ENCODE data around the gene UNC93B1. TPM values are rescaled to one million over a fixed set of nuclear protein-coding genes. Genes with fewer than 3 reads are reported as not detected.

Gene UNC93B1
- total RNA-seq, 1 donor from 2014 or later, result 15.9 TPM

GRCh38 chr11:68012843-68013610 lies 9.1 kb upstream of the UNC93B1 start:
- DNase-seq (ENCODE audit: low spot score), result no peak
- Mint-ChIP-seq H3K4me1 (ENCODE audit: low read depth) (peaks cover 82% of the 10 kb centered on the region), H3K27me3 (ENCODE audit: low read depth) (no peaks in the 10 kb centered on the region), H3K27ac (ENCODE audit: unreplicated experiment) (peak overlapping the region; percentile 94), H3K36me3 (ENCODE audit: low read depth) (no peaks in the 10 kb centered on the region), H3K9me3 (ENCODE audit: low read depth) (no peaks in the 10 kb centered on the region), H3K4me3 (ENCODE audit: unreplicated experiment) (no peak overlapping the region)
- no peak for TF ChIP-seq CTCF (IDR thresholded peaks at IDR 0.05)

- no peak overlapping the region for H3K4me3 Mint-ChIP-seq (ENCODE audit: unreplicated experiment)
- no peaks in the 10 kb centered on the region for H3K36me3 Mint-ChIP-seq (ENCODE audit: low read depth)
- H3K4me1 Mint-ChIP-seq (ENCODE audit: low read depth), result peaks cover 74% of the 10 kb centered on the region
- no peaks in the 10 kb centered on the region for H3K9me3 Mint-ChIP-seq (ENCODE audit: low read depth)
- H3K27me3 Mint-ChIP-seq (ENCODE audit: low read depth), result no peaks in the 10 kb centered on the region
- no peak for DNase-seq (ENCODE audit: low spot score)
- H3K27ac Mint-ChIP-seq (ENCODE audit: unreplicated experiment), result peak overlapping the region; percentile 95
- TF ChIP-seq CTCF (IDR thresholded peaks at IDR 0.05), result no peak
Observed at GRCh38 chr11:68012044-68012842, 8.3 kb upstream of the UNC93B1 start.

- H3K4me3 Mint-ChIP-seq (ENCODE audit: unreplicated experiment), result peak overlapping the region; percentile 72
- no peak for DNase-seq (ENCODE audit: low spot score)
- peak overlapping the region; percentile 95 for H3K27ac Mint-ChIP-seq (ENCODE audit: unreplicated experiment)
- no peaks in the 10 kb centered on the region for H3K36me3 Mint-ChIP-seq (ENCODE audit: low read depth)
- no peaks in the 10 kb centered on the region for H3K27me3 Mint-ChIP-seq (ENCODE audit: low read depth)
- peaks cover 67% of the 10 kb centered on the region for H3K4me1 Mint-ChIP-seq (ENCODE audit: low read depth)
- no peak for TF ChIP-seq CTCF (IDR thresholded peaks at IDR 0.05)
- no peaks in the 10 kb centered on the region for H3K9me3 Mint-ChIP-seq (ENCODE audit: low read depth)
Observed at GRCh38 chr11:68011051-68011943, 7.4 kb upstream of the UNC93B1 start.

- H3K27me3 Mint-ChIP-seq (ENCODE audit: low read depth), result no peaks in the 10 kb centered on the region
- TF ChIP-seq CTCF (IDR thresholded peaks at IDR 0.05), result no peak
- H3K4me3 Mint-ChIP-seq (ENCODE audit: unreplicated experiment), result peak within 1 kb of the TSS; percentile 72
- H3K9me3 Mint-ChIP-seq (ENCODE audit: low read depth), result no peaks in the 10 kb centered on the region
- peaks cover 63% of the 10 kb centered on the region for H3K4me1 Mint-ChIP-seq (ENCODE audit: low read depth)
- DNase-seq (ENCODE audit: low spot score), result no peak
- H3K27ac Mint-ChIP-seq (ENCODE audit: unreplicated experiment), result peak within 1 kb of the TSS; percentile 95
- no peaks in the 10 kb centered on the region for H3K36me3 Mint-ChIP-seq (ENCODE audit: low read depth)
Observed at GRCh38 chr11:68010090-68011041, 6.5 kb upstream of the UNC93B1 start, which contains the start of gene ALDH3B1. TSS of gene ALDH3B1 (plus strand) at chr11:68010327. CDS start at chr11:68015298, 4,971 bp downstream.

All from chondrocyte (in vitro differentiated cells).